Ectodermal cell (in vitro differentiated cells): Measurements from ENCODE around the gene ARHGAP24.

ENCODE experiments used
- H3K27ac ChIP-seq: 2 replicates; pipeline ENCODE4 v1.7.0; 2013; ENCODE audit warnings: mild to moderate bottlenecking, low read depth, low read length; ENCODE audit not compliant: insufficient read depth, poor library complexity, severe bottlenecking
- H3K27me3 ChIP-seq: 2 replicates; pipeline ENCODE4 v1.7.0; 2013; ENCODE audit warnings: mild to moderate bottlenecking, low read length; ENCODE audit not compliant: insufficient read depth, control insufficient read depth, poor library complexity, severe bottlenecking
- H3K36me3 ChIP-seq: one replicate; pipeline ENCODE4 v1.7.0; 2013; ENCODE audit warnings: low read length; ENCODE audit not compliant: control insufficient read depth, insufficient read depth
- H3K4me1 ChIP-seq: one replicate; pipeline ENCODE4 v1.7.0; 2013; ENCODE audit warnings: low read length; ENCODE audit not compliant: control insufficient read depth, insufficient read depth
- H3K4me3 ChIP-seq: 2 replicates; pipeline ENCODE4 v1.7.0; 2013; ENCODE audit warnings: low read depth, low read length, control low read depth; ENCODE audit not compliant: insufficient read depth
- H3K9me3 ChIP-seq: 2 replicates; pipeline ENCODE4 v1.7.0; 2013; ENCODE audit warnings: mild to moderate bottlenecking, low read length, moderate library complexity; ENCODE audit not compliant: control insufficient read depth
- WGBS, 2 experiments: methylation state at CpG; one replicate each; pipeline ENCODE4 v1.1.7; 2013; ENCODE audit warnings: missing lambda C conversion rate in 2 of 2; 5-methylcytosine and 5-hydroxymethylcytosine counted together

The ARHGAP24 gene

DNA sequence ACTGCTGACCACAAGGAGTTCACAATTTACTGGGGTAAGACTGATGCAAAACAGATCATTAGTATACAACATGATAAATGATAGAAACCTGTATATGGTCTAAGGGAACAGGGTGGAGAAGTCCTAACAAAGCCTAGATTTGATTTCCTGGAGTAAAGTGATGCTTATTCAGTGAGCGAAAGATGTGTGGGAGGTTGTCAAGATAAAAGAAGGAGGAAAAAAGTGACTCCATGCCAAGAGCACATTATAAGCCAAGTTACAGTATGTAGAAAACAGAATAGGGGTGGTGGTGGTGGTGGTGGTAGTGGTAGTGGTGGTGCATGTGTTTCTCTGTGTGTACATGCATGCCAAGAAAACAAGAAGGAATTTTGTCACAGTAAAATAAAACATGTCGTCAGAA, 559.7 kb downstream of the ARHGAP24 start:
- Histone ChIP-seq H3K27ac (no peak overlapping the region), H3K36me3 (peaks cover 14% of the 10 kb centered on the region)

DNA sequence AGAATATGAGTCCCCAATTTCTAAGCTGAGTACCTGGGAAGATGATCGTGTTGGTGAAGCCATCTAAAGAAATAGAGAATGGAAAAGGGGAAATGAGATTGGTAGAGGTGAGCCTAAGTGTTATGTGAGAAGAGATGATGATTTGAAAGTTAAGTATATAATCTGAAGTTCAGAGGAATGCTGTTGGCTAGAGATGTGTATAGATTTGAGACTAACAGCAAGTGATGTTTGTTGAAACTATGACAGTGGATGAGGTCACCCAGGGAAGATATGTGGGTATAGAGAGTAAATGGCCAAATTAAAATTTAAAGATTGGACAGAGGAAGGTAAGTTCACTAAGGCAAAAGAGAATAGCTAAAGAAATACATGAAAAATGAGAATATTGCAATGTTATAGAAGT, 560.7 kb downstream of the ARHGAP24 start:
- no peak overlapping the region for H3K27ac ChIP-seq
- H3K9me3 ChIP-seq: no peaks in the 10 kb centered on the region
- H3K36me3 ChIP-seq: peaks cover 13% of the 10 kb centered on the region
- 92 to 93% methylated on average over 1 of the region's 1 CpG for WGBS, 2 experiments
- H3K4me1 ChIP-seq: peaks cover 5% of the 10 kb centered on the region
- H3K4me3 ChIP-seq: no peak overlapping the region
- no peaks in the 10 kb centered on the region for H3K27me3 ChIP-seq

More for the DNA sequence above, 559.7 kb downstream of the ARHGAP24 start:
- Histone ChIP-seq H3K27me3 (no peaks in the 10 kb centered on the region), H3K4me1 (peaks cover 5% of the 10 kb centered on the region), H3K4me3 (no peak overlapping the region), H3K9me3 (no peaks in the 10 kb centered on the region)
- 94 to 95% methylated on average over 2 of the region's 2 CpGs for WGBS, 2 experiments

- Histone ChIP-seq H3K27me3 (no peaks in the 10 kb centered on the region), H3K9me3 (no peaks in the 10 kb centered on the region), H3K4me3 (no peak overlapping the region), H3K36me3 (peaks cover 13% of the 10 kb centered on the region), H3K4me1 (peaks cover 5% of the 10 kb centered on the region), H3K27ac (no peak overlapping the region)
- WGBS, 2 experiments: 95 to 100% methylated on average over 3 to 4 of the region's 4 CpGs
Measured at GRCh38 chr4:86036736-86037135, 561.8 kb downstream of the ARHGAP24 start.

DNA sequence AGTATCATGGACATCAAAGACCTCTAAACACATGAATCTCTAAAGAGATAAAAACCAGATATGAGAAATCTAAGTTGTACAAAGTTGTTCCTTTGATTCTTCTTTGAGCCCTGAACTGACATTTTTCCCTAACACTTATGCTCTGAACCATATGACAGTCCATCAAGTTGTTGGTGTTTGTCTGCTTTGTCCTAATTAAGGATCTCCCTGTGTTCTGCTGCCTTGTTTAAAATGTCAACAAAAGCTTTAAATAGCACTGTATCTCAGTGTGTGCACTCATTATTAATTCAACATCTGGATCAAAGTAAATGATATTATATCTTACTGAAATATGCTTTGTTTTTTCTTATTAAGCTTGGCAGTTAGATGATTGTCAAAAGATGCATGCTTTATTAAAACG, 563.1 kb downstream of the ARHGAP24 start:
- WGBS, 2 experiments: 100% methylated on average over 1 of the region's 1 CpG; no CpG with 5 or more reads in 1 of the 2 experiments
- H3K4me1 ChIP-seq: peaks cover 4% of the 10 kb centered on the region
- peaks cover 9% of the 10 kb centered on the region for H3K36me3 ChIP-seq
- H3K4me3 ChIP-seq: no peak overlapping the region
- no peak overlapping the region for H3K27ac ChIP-seq
- H3K9me3 ChIP-seq: no peaks in the 10 kb centered on the region
- H3K27me3 ChIP-seq: no peaks in the 10 kb centered on the region

DNA sequence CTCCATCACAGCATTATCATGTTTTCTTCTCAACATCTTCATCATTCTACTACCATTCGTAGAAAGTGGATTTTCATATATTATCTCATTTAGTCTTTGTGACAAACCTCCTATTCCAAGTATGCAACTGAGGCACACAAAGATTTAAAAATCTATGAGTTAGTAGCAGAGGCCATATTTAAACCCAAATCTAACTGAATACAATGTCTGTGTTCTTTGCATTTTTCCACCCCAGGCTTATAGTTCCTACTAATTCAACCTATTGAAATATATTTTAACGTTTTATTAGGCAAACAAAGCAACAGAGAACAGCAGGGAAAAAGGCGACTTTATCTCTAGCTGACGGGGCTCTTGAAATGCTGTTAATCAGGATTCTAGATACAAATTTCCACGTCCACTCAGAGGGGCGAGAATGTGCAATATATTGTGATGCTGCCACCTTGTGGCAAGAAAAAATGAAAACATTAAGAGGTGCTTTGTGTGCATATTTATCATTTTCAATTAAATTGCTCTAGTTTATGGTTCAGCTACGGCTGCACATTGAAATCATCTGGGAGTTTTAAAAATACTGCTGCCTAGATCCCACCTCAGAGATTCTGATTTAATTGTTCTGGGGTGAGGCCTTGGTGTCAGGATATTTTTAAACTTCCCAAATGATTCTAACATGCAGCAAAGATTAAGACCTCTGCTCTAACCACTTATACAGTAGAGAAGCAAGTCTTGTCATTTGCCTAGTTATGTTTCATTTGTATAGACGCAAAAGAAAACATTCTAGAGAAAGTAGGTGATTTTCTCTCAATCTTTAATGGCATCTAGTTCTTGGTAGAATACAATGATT, 569.0 kb downstream of the ARHGAP24 start:
- no peak overlapping the region for H3K27ac ChIP-seq
- 58 to 66% methylated on average over 8 of the region's 8 CpGs for WGBS, 2 experiments
- H3K27me3 ChIP-seq: no peaks in the 10 kb centered on the region
- no peaks in the 10 kb centered on the region for H3K9me3 ChIP-seq
- H3K4me1 ChIP-seq: no peaks in the 10 kb centered on the region
- no peak overlapping the region for H3K4me3 ChIP-seq
- peaks cover 9% of the 10 kb centered on the region for H3K36me3 ChIP-seq

DNA sequence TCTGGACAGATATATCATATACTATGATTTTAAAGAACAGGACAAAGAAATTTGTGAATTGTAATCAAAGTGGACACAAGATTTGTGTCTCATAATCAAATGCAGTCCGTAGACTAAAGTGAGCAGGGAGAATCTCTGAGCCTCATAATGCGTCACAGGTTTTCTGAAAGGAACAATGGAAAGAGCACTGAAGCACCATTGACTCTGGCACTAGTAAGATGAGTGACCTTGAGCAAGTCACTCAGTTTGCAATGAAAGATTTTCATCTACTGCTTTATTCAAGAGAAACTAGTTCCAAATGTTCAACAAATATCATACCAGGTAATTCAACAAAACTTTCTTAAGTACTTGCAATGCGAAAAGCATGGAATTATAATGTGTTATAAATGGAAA, 569.6 kb downstream of the ARHGAP24 start:
- 79 to 86% methylated on average over 3 of the region's 3 CpGs for WGBS, 2 experiments

GRCh38 chr4:86048426-86048825, 573.5 kb downstream of the ARHGAP24 start:
- WGBS, 2 experiments: 89 to 96% methylated on average over 1 of the region's 1 CpG
- H3K36me3 ChIP-seq: no peaks in the 10 kb centered on the region
- H3K27ac ChIP-seq: no peak overlapping the region
- H3K4me3 ChIP-seq: no peak overlapping the region
- no peaks in the 10 kb centered on the region for H3K9me3 ChIP-seq
- H3K27me3 ChIP-seq: no peaks in the 10 kb centered on the region
- H3K4me1 ChIP-seq: no peaks in the 10 kb centered on the region

More for the DNA sequence above, 569.6 kb downstream of the ARHGAP24 start:
- H3K9me3 ChIP-seq: no peaks in the 10 kb centered on the region
- H3K27ac ChIP-seq: no peak overlapping the region
- H3K4me3 ChIP-seq: no peak overlapping the region
- no peaks in the 10 kb centered on the region for H3K27me3 ChIP-seq
- H3K36me3 ChIP-seq: peaks cover 4% of the 10 kb centered on the region
- no peaks in the 10 kb centered on the region for H3K4me1 ChIP-seq

DNA sequence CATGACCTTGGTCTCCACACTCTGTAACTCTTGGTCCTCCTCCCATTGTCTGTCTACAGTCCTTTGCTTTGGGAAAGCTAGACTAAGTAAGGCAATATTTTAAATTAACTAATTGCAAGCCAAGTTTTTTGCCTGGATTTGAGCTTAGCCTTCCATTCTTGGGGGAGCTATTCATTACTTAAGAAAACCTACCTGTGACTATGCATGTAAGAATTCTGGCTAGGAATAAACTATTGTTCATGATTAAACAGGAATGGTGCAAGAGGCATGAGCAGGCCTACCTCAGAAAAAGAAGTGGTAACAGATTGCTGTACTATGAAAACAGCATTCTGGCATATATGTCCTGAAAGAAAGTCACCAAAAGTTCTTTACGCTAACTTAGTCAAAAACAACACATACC, 575.5 kb downstream of the ARHGAP24 start:
- Histone ChIP-seq H3K4me1 (no peaks in the 10 kb centered on the region), H3K27me3 (no peaks in the 10 kb centered on the region), H3K9me3 (no peaks in the 10 kb centered on the region), H3K27ac (no peak overlapping the region), H3K36me3 (no peaks in the 10 kb centered on the region), H3K4me3 (no peak overlapping the region)
- 90% methylated on average over 1 of the region's 1 CpG; no CpG with 5 or more reads in 1 of the 2 experiments for WGBS, 2 experiments
